Stomach (tissue), 4 donors: ENCODE measurements around the gene AFTPH.
"Not testable (repeated sequence)": the region's sequence is repeated elsewhere in the genome, so short reads cannot be mapped to it uniquely, and the experiment has no call there.

Experiments used
- CTCF ChIP-seq, 7 experiments: fragments of 450-650 bp in 4 of 7; fragments of 200-600 bp in 3 of 7; sonication (generic) in 3 of 7; IDR thresholded peaks; one replicate each; pipeline ENCODE4 v1.5.1; 2016 to 2019; ENCODE audit warnings: antibody characterized with exemption in 7 of 7, control low read depth in 2 of 7, mild to moderate bottlenecking in 1 of 7
- POLR2A ChIP-seq, 4 donors: fragments of 450-650 bp; IDR thresholded peaks; one replicate each; pipeline ENCODE4 v1.6.1; 2016; ENCODE audit warnings: antibody characterized with exemption in 4 of 4, control low read depth in 2 of 4, mild to moderate bottlenecking in 1 of 4, moderate library complexity in 1 of 4

- not testable (repeated sequence) for TF ChIP-seq POLR2A, CTCF (IDR thresholded peaks at IDR 0.05)
Observed at GRCh38 chr2:64530946-64531345, 6.8 kb downstream of the AFTPH start.
